GM23338 (cell line): ENCODE measurements around the gene PCBP4. TPM values are rescaled to one million over a fixed set of nuclear protein-coding genes. Genes with fewer than 3 reads are reported as not detected.

Experiments used
- ATAC-seq: fragments of 200-7000 bp; cut with Tn5 transposase; 3 replicates; pipeline ENCODE4 v1.9.1; 2020
- DNase-seq: peaks from one replicate; pipeline ENCODE4 v3.0.0-alpha.2; 2015; ENCODE audit warnings: low spot score
- H2AFZ ChIP-seq: fragments of 200-600 bp; sonication (generic); 2 replicates; pipeline ENCODE4 v1.8.0; 2016; ENCODE audit warnings: antibody characterized with exemption, mild to moderate bottlenecking, moderate library complexity
- H3F3A ChIP-seq: fragments of 200-600 bp; sonication (generic); replicated peaks from 2 replicates; pipeline ENCODE4 v1.8.0; 2017; ENCODE audit warnings: antibody characterized with exemption, mixed run types, low read depth
- H3K27ac ChIP-seq: fragments of 200-600 bp; sonication (generic); 2 replicates; pipeline ENCODE4 v1.6.1; 2016; ENCODE audit warnings: low read depth
- H3K27me3 ChIP-seq: fragments of 200-600 bp; sonication (generic); 2 replicates; pipeline ENCODE4 v1.8.0; 2016; ENCODE audit warnings: mild to moderate bottlenecking, mixed run types, moderate library complexity; ENCODE audit not compliant: insufficient read depth
- H3K36me3 ChIP-seq: fragments of 200-600 bp; sonication (generic); 2 replicates; pipeline ENCODE4 v1.8.0; 2016; ENCODE audit warnings: mild to moderate bottlenecking; ENCODE audit not compliant: insufficient read depth
- H3K4me1 ChIP-seq: fragments of 200-600 bp; sonication (generic); 2 replicates; pipeline ENCODE4 v1.8.0; 2016; ENCODE audit warnings: mild to moderate bottlenecking, moderate library complexity; ENCODE audit not compliant: insufficient read depth
- H3K4me2 ChIP-seq: fragments of 200-600 bp; sonication (generic); 2 replicates; pipeline ENCODE4 v1.7.1; 2017; ENCODE audit warnings: mixed run types
- H3K4me3 ChIP-seq: fragments of 200-600 bp; sonication (generic); 2 replicates; pipeline ENCODE4 v1.6.1; 2016; ENCODE audit warnings: mixed run types
- H3K79me2 ChIP-seq: fragments of 200-600 bp; sonication (generic); replicated peaks from 2 replicates; pipeline ENCODE4 v1.8.0; 2017; ENCODE audit warnings: mild to moderate bottlenecking; ENCODE audit not compliant: insufficient read depth
- H3K9me2 ChIP-seq: fragments of 200-600 bp; sonication (generic); 2 replicates; pipeline ENCODE4 v1.8.0; 2017; ENCODE audit not compliant: insufficient read depth
- H4K20me1 ChIP-seq: fragments of 200-600 bp; sonication (generic); replicated peaks from 2 replicates; pipeline ENCODE4 v1.8.0; 2017; ENCODE audit warnings: mild to moderate bottlenecking; ENCODE audit not compliant: insufficient read depth
- H3K27ac Mint-ChIP-seq: 2 replicates; pipeline ENCODE4 v1.8.0; 2020; ENCODE audit warnings: inconsistent platforms, mild to moderate bottlenecking, moderate library complexity, mixed read lengths
- H3K27me3 Mint-ChIP-seq: 3 replicates; pipeline ENCODE4 v1.8.0; 2022; ENCODE audit warnings: low read depth, mild to moderate bottlenecking, moderate library complexity, mixed read lengths, inconsistent platforms; ENCODE audit not compliant: insufficient read depth, poor library complexity
- H3K36me3 Mint-ChIP-seq: 3 replicates; pipeline ENCODE4 v1.8.0; 2021; ENCODE audit warnings: low read depth, mild to moderate bottlenecking, inconsistent platforms, moderate library complexity, mixed read lengths
- H3K4me1 Mint-ChIP-seq: 3 replicates; pipeline ENCODE4 v1.8.0; 2020; ENCODE audit warnings: mild to moderate bottlenecking, inconsistent platforms, mixed read lengths
- H3K4me3 Mint-ChIP-seq: 3 replicates; pipeline ENCODE4 v1.8.0; 2021; ENCODE audit warnings: moderate library complexity, mild to moderate bottlenecking, inconsistent platforms, mixed read lengths
- H3K9me3 Mint-ChIP-seq: 3 replicates; pipeline ENCODE4 v1.8.0; 2020; ENCODE audit warnings: moderate library complexity, mild to moderate bottlenecking, inconsistent platforms, mixed read lengths
- CREB1 ChIP-seq: fragments of 250-450 bp; sonication (Bioruptor Pico); IDR thresholded peaks from 2 replicates; pipeline ENCODE4 v1.5.0; 2020; ENCODE audit warnings: low read depth, mild to moderate bottlenecking, moderate library complexity
- EZH2 ChIP-seq: fragments of 200-600 bp; sonication (generic); IDR thresholded peaks from one replicate; pipeline ENCODE4 v1.8.0; 2017; ENCODE audit warnings: antibody characterized with exemption, mild to moderate bottlenecking, low read depth; ENCODE audit not compliant: unreplicated experiment
- EZH2phosphoT487 ChIP-seq: fragments of 200-600 bp; sonication (generic); IDR thresholded peaks from one replicate; pipeline ENCODE4 v1.8.1; 2018; ENCODE audit warnings: antibody characterized with exemption; ENCODE audit not compliant: unreplicated experiment
- JUNB ChIP-seq: IDR thresholded peaks from one replicate; pipeline ENCODE4 v1.6.1; 2016; ENCODE audit warnings: antibody characterized with exemption; ENCODE audit not compliant: unreplicated experiment
- NANOG ChIP-seq: IDR thresholded peaks from 2 replicates; pipeline ENCODE4 v1.6.1; 2016; ENCODE audit warnings: antibody characterized with exemption, borderline replicate concordance
- POLR2AphosphoS5 ChIP-seq: IDR thresholded peaks from 2 replicates; pipeline ENCODE4 v1.6.1; 2016; ENCODE audit warnings: antibody characterized with exemption, low read depth
- STAT1 ChIP-seq: IDR thresholded peaks from one replicate; pipeline ENCODE4 v1.6.1; 2016; ENCODE audit warnings: antibody characterized with exemption; ENCODE audit not compliant: unreplicated experiment
- ZNF114 ChIP-seq: fragments of 250-450 bp; sonication (Bioruptor Pico); IDR thresholded peaks from 2 replicates; pipeline ENCODE4 v1.5.0; 2020; ENCODE audit warnings: mild to moderate bottlenecking, moderate library complexity
- ZNF331 ChIP-seq: fragments of 250-450 bp; sonication (Bioruptor Pico); IDR thresholded peaks from 2 replicates; pipeline ENCODE4 v1.5.0; 2020; ENCODE audit warnings: low read depth, mild to moderate bottlenecking, moderate library complexity
- polyA plus RNA-seq: library from polyadenylated mRNA; unstranded; fragments of >200 nt; fragmentation: Nextera tagmentation; extraction: Ambion mirVana; gene quantifications from 2 replicates; pipeline ENCODE4 v1.2.1, GENCODE V29; 2016
- total RNA-seq: library from RNA; depleted of rRNA; stranded (reverse); fragments of >200 nt; shearing (Covaris generic); gene quantifications from 2 replicates; pipeline ENCODE4 v1.2.3, GENCODE V29; 2014
- TF ChIP-seq, protein P1 (sequence below): IDR thresholded peaks from one replicate; pipeline ENCODE4 v1.6.1; 2018; ENCODE audit warnings: antibody characterized with exemption; ENCODE audit not compliant: unreplicated experiment
- TF ChIP-seq, protein P2 (sequence below), 2 experiments: fragments of 200-600 bp in 1 of 2; sonication (generic) in 1 of 2; conservative IDR thresholded peaks; 2 replicates each; pipeline versions ENCODE4 v1.5.1 to v1.6.1; 2016 to 2017; ENCODE audit warnings: antibody characterized with exemption in 2 of 2, low read depth in 2 of 2, mild to moderate bottlenecking in 2 of 2, moderate library complexity in 1 of 2
- TF ChIP-seq, protein P3 (sequence below): fragments of 250-450 bp; sonication (Bioruptor Pico); IDR thresholded peaks from 2 replicates; pipeline ENCODE4 v1.5.0; 2020; ENCODE audit warnings: mild to moderate bottlenecking, moderate library complexity
- TF ChIP-seq, protein P4 (sequence below): IDR thresholded peaks from 2 replicates; pipeline ENCODE4 v1.6.1; 2016; ENCODE audit warnings: antibody characterized with exemption

PCBP4 gene
- total and polyA plus RNA-seq, 2 experiments from 2014 or later = 11.8 to 37.6 TPM

- H4K20me1 ChIP-seq = no peaks in the 10 kb centered on the region
- H2AFZ ChIP-seq = no peak overlapping the region
- no peak for TF ChIP-seq POLR2AphosphoS5
- TF ChIP-seq ZNF114 = no peak
- no peak for TF ChIP-seq EZH2phosphoT487
- TF ChIP-seq, protein P1, sequence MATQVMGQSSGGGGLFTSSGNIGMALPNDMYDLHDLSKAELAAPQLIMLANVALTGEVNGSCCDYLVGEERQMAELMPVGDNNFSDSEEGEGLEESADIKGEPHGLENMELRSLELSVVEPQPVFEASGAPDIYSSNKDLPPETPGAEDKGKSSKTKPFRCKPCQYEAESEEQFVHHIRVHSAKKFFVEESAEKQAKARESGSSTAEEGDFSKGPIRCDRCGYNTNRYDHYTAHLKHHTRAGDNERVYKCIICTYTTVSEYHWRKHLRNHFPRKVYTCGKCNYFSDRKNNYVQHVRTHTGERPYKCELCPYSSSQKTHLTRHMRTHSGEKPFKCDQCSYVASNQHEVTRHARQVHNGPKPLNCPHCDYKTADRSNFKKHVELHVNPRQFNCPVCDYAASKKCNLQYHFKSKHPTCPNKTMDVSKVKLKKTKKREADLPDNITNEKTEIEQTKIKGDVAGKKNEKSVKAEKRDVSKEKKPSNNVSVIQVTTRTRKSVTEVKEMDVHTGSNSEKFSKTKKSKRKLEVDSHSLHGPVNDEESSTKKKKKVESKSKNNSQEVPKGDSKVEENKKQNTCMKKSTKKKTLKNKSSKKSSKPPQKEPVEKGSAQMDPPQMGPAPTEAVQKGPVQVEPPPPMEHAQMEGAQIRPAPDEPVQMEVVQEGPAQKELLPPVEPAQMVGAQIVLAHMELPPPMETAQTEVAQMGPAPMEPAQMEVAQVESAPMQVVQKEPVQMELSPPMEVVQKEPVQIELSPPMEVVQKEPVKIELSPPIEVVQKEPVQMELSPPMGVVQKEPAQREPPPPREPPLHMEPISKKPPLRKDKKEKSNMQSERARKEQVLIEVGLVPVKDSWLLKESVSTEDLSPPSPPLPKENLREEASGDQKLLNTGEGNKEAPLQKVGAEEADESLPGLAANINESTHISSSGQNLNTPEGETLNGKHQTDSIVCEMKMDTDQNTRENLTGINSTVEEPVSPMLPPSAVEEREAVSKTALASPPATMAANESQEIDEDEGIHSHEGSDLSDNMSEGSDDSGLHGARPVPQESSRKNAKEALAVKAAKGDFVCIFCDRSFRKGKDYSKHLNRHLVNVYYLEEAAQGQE = no peak
- TF ChIP-seq CREB1 = no peak
- TF ChIP-seq, protein P2, sequence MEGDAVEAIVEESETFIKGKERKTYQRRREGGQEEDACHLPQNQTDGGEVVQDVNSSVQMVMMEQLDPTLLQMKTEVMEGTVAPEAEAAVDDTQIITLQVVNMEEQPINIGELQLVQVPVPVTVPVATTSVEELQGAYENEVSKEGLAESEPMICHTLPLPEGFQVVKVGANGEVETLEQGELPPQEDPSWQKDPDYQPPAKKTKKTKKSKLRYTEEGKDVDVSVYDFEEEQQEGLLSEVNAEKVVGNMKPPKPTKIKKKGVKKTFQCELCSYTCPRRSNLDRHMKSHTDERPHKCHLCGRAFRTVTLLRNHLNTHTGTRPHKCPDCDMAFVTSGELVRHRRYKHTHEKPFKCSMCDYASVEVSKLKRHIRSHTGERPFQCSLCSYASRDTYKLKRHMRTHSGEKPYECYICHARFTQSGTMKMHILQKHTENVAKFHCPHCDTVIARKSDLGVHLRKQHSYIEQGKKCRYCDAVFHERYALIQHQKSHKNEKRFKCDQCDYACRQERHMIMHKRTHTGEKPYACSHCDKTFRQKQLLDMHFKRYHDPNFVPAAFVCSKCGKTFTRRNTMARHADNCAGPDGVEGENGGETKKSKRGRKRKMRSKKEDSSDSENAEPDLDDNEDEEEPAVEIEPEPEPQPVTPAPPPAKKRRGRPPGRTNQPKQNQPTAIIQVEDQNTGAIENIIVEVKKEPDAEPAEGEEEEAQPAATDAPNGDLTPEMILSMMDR (conservative IDR thresholded peaks at IDR 0.05; ENCODE audit: low read depth in 2 of 2) = no peak
- no peak for TF ChIP-seq EZH2
- no peak for TF ChIP-seq ZNF331 (CRISPR knock-in tag)
- TF ChIP-seq, protein P3, sequence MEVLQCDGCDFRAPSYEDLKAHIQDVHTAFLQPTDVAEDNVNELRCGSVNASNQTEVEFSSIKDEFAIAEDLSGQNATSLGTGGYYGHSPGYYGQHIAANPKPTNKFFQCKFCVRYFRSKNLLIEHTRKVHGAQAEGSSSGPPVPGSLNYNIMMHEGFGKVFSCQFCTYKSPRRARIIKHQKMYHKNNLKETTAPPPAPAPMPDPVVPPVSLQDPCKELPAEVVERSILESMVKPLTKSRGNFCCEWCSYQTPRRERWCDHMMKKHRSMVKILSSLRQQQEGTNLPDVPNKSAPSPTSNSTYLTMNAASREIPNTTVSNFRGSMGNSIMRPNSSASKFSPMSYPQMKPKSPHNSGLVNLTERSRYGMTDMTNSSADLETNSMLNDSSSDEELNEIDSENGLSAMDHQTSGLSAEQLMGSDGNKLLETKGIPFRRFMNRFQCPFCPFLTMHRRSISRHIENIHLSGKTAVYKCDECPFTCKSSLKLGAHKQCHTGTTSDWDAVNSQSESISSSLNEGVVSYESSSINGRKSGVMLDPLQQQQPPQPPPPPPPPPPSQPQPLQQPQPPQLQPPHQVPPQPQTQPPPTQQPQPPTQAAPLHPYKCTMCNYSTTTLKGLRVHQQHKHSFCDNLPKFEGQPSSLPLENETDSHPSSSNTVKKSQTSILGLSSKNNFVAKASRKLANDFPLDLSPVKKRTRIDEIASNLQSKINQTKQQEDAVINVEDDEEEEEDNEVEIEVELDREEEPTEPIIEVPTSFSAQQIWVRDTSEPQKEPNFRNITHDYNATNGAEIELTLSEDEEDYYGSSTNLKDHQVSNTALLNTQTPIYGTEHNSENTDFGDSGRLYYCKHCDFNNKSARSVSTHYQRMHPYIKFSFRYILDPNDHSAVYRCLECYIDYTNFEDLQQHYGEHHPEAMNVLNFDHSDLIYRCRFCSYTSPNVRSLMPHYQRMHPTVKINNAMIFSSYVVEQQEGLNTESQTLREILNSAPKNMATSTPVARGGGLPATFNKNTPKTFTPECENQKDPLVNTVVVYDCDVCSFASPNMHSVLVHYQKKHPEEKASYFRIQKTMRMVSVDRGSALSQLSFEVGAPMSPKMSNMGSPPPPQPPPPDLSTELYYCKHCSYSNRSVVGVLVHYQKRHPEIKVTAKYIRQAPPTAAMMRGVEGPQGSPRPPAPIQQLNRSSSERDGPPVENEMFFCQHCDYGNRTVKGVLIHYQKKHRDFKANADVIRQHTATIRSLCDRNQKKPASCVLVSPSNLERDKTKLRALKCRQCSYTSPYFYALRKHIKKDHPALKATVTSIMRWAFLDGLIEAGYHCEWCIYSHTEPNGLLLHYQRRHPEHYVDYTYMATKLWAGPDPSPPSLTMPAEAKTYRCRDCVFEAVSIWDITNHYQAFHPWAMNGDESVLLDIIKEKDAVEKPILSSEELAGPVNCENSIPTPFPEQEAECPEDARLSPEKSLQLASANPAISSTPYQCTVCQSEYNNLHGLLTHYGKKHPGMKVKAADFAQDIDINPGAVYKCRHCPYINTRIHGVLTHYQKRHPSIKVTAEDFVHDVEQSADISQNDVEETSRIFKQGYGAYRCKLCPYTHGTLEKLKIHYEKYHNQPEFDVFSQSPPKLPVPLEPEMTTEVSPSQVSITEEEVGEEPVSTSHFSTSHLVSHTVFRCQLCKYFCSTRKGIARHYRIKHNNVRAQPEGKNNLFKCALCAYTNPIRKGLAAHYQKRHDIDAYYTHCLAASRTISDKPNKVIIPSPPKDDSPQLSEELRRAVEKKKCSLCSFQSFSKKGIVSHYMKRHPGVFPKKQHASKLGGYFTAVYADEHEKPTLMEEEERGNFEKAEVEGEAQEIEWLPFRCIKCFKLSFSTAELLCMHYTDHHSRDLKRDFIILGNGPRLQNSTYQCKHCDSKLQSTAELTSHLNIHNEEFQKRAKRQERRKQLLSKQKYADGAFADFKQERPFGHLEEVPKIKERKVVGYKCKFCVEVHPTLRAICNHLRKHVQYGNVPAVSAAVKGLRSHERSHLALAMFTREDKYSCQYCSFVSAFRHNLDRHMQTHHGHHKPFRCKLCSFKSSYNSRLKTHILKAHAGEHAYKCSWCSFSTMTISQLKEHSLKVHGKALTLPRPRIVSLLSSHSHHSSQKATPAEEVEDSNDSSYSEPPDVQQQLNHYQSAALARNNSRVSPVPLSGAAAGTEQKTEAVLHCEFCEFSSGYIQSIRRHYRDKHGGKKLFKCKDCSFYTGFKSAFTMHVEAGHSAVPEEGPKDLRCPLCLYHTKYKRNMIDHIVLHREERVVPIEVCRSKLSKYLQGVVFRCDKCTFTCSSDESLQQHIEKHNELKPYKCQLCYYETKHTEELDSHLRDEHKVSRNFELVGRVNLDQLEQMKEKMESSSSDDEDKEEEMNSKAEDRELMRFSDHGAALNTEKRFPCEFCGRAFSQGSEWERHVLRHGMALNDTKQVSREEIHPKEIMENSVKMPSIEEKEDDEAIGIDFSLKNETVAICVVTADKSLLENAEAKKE (CRISPR knock-in tag) = no peak
- no peak for TF ChIP-seq JUNB
- TF ChIP-seq STAT1 = no peak
- TF ChIP-seq, protein P4, sequence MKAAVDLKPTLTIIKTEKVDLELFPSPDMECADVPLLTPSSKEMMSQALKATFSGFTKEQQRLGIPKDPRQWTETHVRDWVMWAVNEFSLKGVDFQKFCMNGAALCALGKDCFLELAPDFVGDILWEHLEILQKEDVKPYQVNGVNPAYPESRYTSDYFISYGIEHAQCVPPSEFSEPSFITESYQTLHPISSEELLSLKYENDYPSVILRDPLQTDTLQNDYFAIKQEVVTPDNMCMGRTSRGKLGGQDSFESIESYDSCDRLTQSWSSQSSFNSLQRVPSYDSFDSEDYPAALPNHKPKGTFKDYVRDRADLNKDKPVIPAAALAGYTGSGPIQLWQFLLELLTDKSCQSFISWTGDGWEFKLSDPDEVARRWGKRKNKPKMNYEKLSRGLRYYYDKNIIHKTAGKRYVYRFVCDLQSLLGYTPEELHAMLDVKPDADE = no peak
- no peak for TF ChIP-seq NANOG
- Mint-ChIP-seq H3K27ac (peak overlapping the region; percentile 97), H3K4me3 (peak overlapping the region; percentile 85), H3K4me1 (peaks cover 55% of the 10 kb centered on the region), H3K36me3 (peaks cover 7% of the 10 kb centered on the region; the same call in 2 of the 3 replicates), H3K27me3 (peaks cover 32% of the 10 kb centered on the region), H3K9me3 (no peaks in the 10 kb centered on the region; the same call in 1 of the 3 replicates)
- peaks cover 9% of the 10 kb centered on the region for H3K27me3 ChIP-seq
- H3K36me3 ChIP-seq = no peaks in the 10 kb centered on the region
- H3K27ac ChIP-seq = peak overlapping the region; percentile 91
- peak overlapping the region; percentile 95 for H3K4me3 ChIP-seq
- H3K79me2 ChIP-seq = no peaks in the 10 kb centered on the region
- H3F3A ChIP-seq = peaks cover 13% of the 10 kb centered on the region
- ATAC-seq = peak; percentile 4; the same call in 2 of the 3 replicates
- DNase-seq = peak; percentile 65
- peaks cover 35% of the 10 kb centered on the region for H3K4me1 ChIP-seq
- H3K4me2 ChIP-seq = peak overlapping the region; percentile 100
- H3K9me2 ChIP-seq = no peaks in the 10 kb centered on the region
Observed at GRCh38 chr3:51968883-51969678, 1.8 kb upstream of the PCBP4 start.
